Fibroblast of mammary gland (primary cell): ENCODE measurements around the gene PLEKHA1.
A peak's percentile ranks its signal among the peaks of the same experiment; 100 is the strongest.

ENCODE experiments used
- DNase-seq: peaks from one replicate; pipeline ENCODE4 v3.0.0-alpha.2; 2010; ENCODE audit warnings: low read depth
- H3K4me3 ChIP-seq: 2 replicates; pipeline ENCODE4 v1.5.1; 2011; ENCODE audit warnings: low read depth, mild to moderate bottlenecking, low read length, moderate library complexity; ENCODE audit not compliant: control insufficient read depth
- CTCF ChIP-seq: conservative IDR thresholded peaks from 2 replicates; pipeline ENCODE4 v1.5.1; 2011; ENCODE audit warnings: low read depth, low read length, inconsistent platforms; ENCODE audit not compliant: control insufficient read depth, insufficient read depth

Gene PLEKHA1

GRCh38 chr10:122329416-122329815 is 45.1 kb upstream of the PLEKHA1 start:
- no peak overlapping the region for H3K4me3 ChIP-seq
- no peak for TF ChIP-seq CTCF
- no peak for DNase-seq

DNA sequence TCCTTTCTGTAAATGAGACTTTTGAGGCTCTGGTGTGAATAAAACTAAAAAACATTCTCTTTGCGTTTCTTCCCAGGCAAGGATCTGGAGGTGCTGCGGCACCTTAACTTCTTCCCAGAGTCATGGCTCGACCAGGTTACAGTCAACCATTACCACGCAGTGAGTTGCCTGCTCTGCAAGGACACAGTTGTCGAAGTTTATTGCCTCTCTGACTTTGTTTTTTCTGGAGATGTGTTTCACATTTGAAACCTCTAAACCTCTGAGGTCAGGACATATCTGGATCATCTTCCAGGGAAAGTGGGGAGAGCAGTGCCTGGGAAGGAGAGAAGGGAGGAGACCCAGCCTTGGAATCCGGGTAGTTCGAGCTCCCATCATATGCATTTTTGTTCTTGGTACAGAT is 43.4 kb upstream of the PLEKHA1 start:
- no peak for TF ChIP-seq CTCF
- H3K4me3 ChIP-seq: no peak overlapping the region
- no peak for DNase-seq

GRCh38 chr10:122331615-122332446 is 42.7 kb upstream of the PLEKHA1 start:
- no peak for DNase-seq
- no peak overlapping the region for H3K4me3 ChIP-seq
- no peak for TF ChIP-seq CTCF

- no peak for TF ChIP-seq CTCF
- H3K4me3 ChIP-seq: no peak overlapping the region
- peak; percentile 33 for DNase-seq
These were observed 41.5 kb upstream of the PLEKHA1 start for GRCh38 chr10:122333037-122333436.

GRCh38 chr10:122336332-122336731 is 38.2 kb upstream of the PLEKHA1 start:
- DNase-seq: no peak
- H3K4me3 ChIP-seq: no peak overlapping the region
- TF ChIP-seq CTCF: no peak

- no peak for DNase-seq
- H3K4me3 ChIP-seq: no peak overlapping the region
- no peak for TF ChIP-seq CTCF
These were observed 37.5 kb upstream of the PLEKHA1 start for GRCh38 chr10:122336961-122337360.
